Smooth muscle cell (in vitro differentiated cells): ENCODE data around the gene ELMO1. TPM values are rescaled to one million over a fixed set of nuclear protein-coding genes. Genes with fewer than 3 reads are reported as not detected.

Source experiments
- DNase-seq: peaks from one replicate; lab custom pipeline; 2025; ENCODE audit not compliant: unreplicated experiment; lab: John Stamatoyannopoulos, UW
- H2AFZ ChIP-seq: fragments of 200-600 bp; sonication (generic); 2 replicates; pipeline ENCODE4 v1.6.0; 2016; ENCODE audit warnings: antibody characterized with exemption, low read depth, mild to moderate bottlenecking
- H3F3A ChIP-seq: fragments of 200-600 bp; sonication (generic); 2 replicates; pipeline ENCODE4 v1.6.0; 2017; ENCODE audit warnings: antibody characterized with exemption, low read depth
- H3K27ac ChIP-seq: fragments of 200-600 bp; sonication (generic); 2 replicates; pipeline ENCODE4 v1.5.1; 2016; ENCODE audit warnings: low read depth, mild to moderate bottlenecking
- H3K27me3 ChIP-seq: fragments of 200-600 bp; sonication (generic); 2 replicates; pipeline ENCODE4 v1.6.1; 2016; ENCODE audit warnings: low read depth, mild to moderate bottlenecking
- H3K36me3 ChIP-seq: fragments of 200-600 bp; sonication (generic); 2 replicates; pipeline ENCODE4 v1.5.1; 2016; ENCODE audit warnings: low read depth
- H3K4me1 ChIP-seq: fragments of 200-600 bp; sonication (generic); 2 replicates; pipeline ENCODE4 v1.5.1; 2016; ENCODE audit warnings: low read depth
- H3K4me2 ChIP-seq: fragments of 200-600 bp; sonication (generic); 2 replicates; pipeline ENCODE4 v1.6.0; 2016; ENCODE audit warnings: mild to moderate bottlenecking
- H3K4me3 ChIP-seq: fragments of 200-600 bp; sonication (generic); 2 replicates; pipeline ENCODE4 v1.5.1; 2016; ENCODE audit warnings: mild to moderate bottlenecking
- H3K79me2 ChIP-seq: fragments of 200-600 bp; sonication (generic); 2 replicates; pipeline ENCODE4 v1.6.0; 2016; ENCODE audit warnings: low read depth, mild to moderate bottlenecking
- H3K9ac ChIP-seq: fragments of 200-600 bp; sonication (generic); 2 replicates; pipeline ENCODE4 v1.6.0; 2016; ENCODE audit warnings: low read depth
- H3K9me3 ChIP-seq: fragments of 200-600 bp; sonication (generic); replicated peaks from 2 replicates; pipeline ENCODE4 v1.5.1; 2016; ENCODE audit warnings: low read depth
- H4K20me1 ChIP-seq: fragments of 200-600 bp; sonication (generic); 2 replicates; pipeline ENCODE4 v1.6.0; 2016; ENCODE audit warnings: low read depth
- CTCF ChIP-seq: fragments of 200-600 bp; sonication (generic); IDR thresholded peaks from 2 replicates; pipeline ENCODE4 v1.5.1; 2017; ENCODE audit warnings: borderline replicate concordance, mild to moderate bottlenecking, antibody characterized with exemption; ENCODE audit not compliant: insufficient read depth, poor library complexity, severe bottlenecking
- WGBS: methylation state at CpG from one replicate; pipeline ENCODE4 v1.1.7; 2016; ENCODE audit warnings: low lambda C conversion rate; 5-methylcytosine and 5-hydroxymethylcytosine counted together
- polyA plus RNA-seq: library from polyadenylated mRNA; unstranded; fragments of >200 nt; fragmentation: Nextera tagmentation; extraction: Ambion mirVana; gene quantifications from 2 replicates; pipeline ENCODE4 v1.2.1, GENCODE V29; 2016
- total RNA-seq: library from RNA; depleted of rRNA; stranded (reverse); fragments of >200 nt; gene quantifications from 2 replicates; pipeline ENCODE4 v1.2.3, GENCODE V29; 2014

Gene ELMO1
- total and polyA plus RNA-seq, 2 experiments from 2014 or later, result 8.2 to 36.0 TPM

DNA sequence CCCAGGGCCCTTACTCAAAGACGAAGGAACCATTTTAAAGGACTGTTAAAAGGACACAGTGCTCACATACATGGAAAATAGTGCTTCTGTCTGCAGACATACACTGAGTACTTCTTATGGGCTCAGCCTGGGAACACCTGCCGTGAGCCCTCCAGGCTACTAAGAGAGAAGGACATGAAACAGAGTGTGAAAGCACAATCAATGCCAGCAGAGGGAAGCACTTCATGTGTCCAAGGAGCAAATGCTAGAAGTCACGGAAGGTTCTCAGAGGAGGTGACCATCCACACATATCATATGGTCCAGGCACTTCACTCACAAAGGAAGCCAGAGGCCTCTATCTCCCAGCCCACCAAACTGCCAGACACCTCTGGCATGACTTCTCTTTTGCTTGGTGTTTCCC lies 15.5 kb downstream of the ELMO1 start:
- H3K9ac ChIP-seq, result no peak overlapping the region
- H3K79me2 ChIP-seq, result peaks cover 8% of the 10 kb centered on the region
- H4K20me1 ChIP-seq, result no peaks in the 10 kb centered on the region
- no peak overlapping the region for H3K4me2 ChIP-seq
- H3K36me3 ChIP-seq, result no peaks in the 10 kb centered on the region
- H3K27ac ChIP-seq, result no peak overlapping the region
- H3K27me3 ChIP-seq, result no peaks in the 10 kb centered on the region
- no peak overlapping the region for H3K4me3 ChIP-seq
- no peak for TF ChIP-seq CTCF
- no peaks in the 10 kb centered on the region for H3K4me1 ChIP-seq
- no peak for DNase-seq
- H3F3A ChIP-seq, result no peaks in the 10 kb centered on the region
- H2AFZ ChIP-seq, result no peak overlapping the region
- H3K9me3 ChIP-seq, result no peaks in the 10 kb centered on the region
- WGBS, result 91% methylated on average over 3 of the region's 3 CpGs

GRCh38 chr7:37432281-37432920 lies 16.3 kb downstream of the ELMO1 start:
- Histone ChIP-seq H3K4me3 (no peak overlapping the region), H2AFZ (no peak overlapping the region), H3K4me2 (no peak overlapping the region), H3K9ac (no peak overlapping the region), H3F3A (no peaks in the 10 kb centered on the region), H3K4me1 (no peaks in the 10 kb centered on the region), H3K36me3 (no peaks in the 10 kb centered on the region), H4K20me1 (no peaks in the 10 kb centered on the region), H3K27me3 (no peaks in the 10 kb centered on the region), H3K79me2 (peaks cover 4% of the 10 kb centered on the region), H3K27ac (no peak overlapping the region), H3K9me3 (no peaks in the 10 kb centered on the region)
- no peak for DNase-seq
- 54% methylated on average over 8 of the region's 8 CpGs for WGBS
- TF ChIP-seq CTCF, result no peak

DNA sequence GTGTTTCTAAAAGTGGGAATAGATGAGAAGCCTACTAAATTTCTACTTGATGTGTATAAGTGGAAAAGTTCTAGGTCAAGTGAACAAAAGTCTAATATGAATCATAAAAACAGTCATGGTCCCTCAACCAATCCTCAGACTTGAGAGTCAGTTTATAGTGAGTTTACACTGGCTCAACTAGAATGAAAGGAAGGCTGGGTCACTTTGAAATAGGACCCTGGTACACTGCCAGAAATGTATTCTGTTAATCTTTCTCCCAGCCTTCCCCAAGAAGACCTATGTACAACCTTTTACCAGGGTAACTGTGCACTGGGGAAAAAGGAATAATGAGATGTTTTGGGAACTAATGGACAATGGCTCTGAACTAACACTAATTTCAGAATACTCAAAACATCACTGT lies 17.3 kb downstream of the ELMO1 start:
- H3K4me1 ChIP-seq, result no peaks in the 10 kb centered on the region
- no peak for TF ChIP-seq CTCF

GRCh38 chr7:37430640-37431039 lies 18.0 kb downstream of the ELMO1 start:
- Histone ChIP-seq H3K4me1 (no peaks in the 10 kb centered on the region), H3K27me3 (no peaks in the 10 kb centered on the region), H3K4me3 (no peak overlapping the region), H3K9ac (no peak overlapping the region), H3F3A (no peaks in the 10 kb centered on the region), H3K9me3 (no peaks in the 10 kb centered on the region), H4K20me1 (no peaks in the 10 kb centered on the region), H3K27ac (no peak overlapping the region), H3K4me2 (no peak overlapping the region), H3K79me2 (no peaks in the 10 kb centered on the region), H2AFZ (no peak overlapping the region), H3K36me3 (no peaks in the 10 kb centered on the region)
- TF ChIP-seq CTCF, result no peak
- DNase-seq, result no peak
- WGBS, result 97% methylated on average over 6 of the region's 6 CpGs

More for the DNA sequence above, 17.3 kb downstream of the ELMO1 start:
- Histone ChIP-seq H3K9ac (no peak overlapping the region), H3K79me2 (no peaks in the 10 kb centered on the region), H3K27me3 (no peaks in the 10 kb centered on the region), H4K20me1 (no peaks in the 10 kb centered on the region), H3K9me3 (no peaks in the 10 kb centered on the region), H3K27ac (no peak overlapping the region), H3K4me2 (no peak overlapping the region), H3K36me3 (no peaks in the 10 kb centered on the region), H3K4me3 (no peak overlapping the region), H3F3A (no peaks in the 10 kb centered on the region), H2AFZ (no peak overlapping the region)
- DNase-seq, result no peak
